ENCODE results near the gene GRHL3.

Gene GRHL3

GRCh38 chr1:24343412-24344089 is 24.4 kb downstream of the GRHL3 start:
- DNase-seq (ENCODE audit: low read depth in 2 of 2) = no peak

GRCh38 chr1:24344090-24344742 is 25.1 kb downstream of the GRHL3 start:
- DNase-seq (ENCODE audit: low read depth in 2 of 2) = no peak

- DNase-seq (ENCODE audit: low read depth in 2 of 2) = no peak
Observed at GRCh38 chr1:24345334-24345733, 26.2 kb downstream of the GRHL3 start.

GRCh38 chr1:24347159-24347934 is 28.2 kb downstream of the GRHL3 start:
- DNase-seq (ENCODE audit: low read depth in 2 of 2) = no peak

- no peak for DNase-seq (ENCODE audit: low read depth in 2 of 2)
Observed at GRCh38 chr1:24348196-24348595, 29.0 kb downstream of the GRHL3 start.

GRCh38 chr1:24349891-24350290 is 30.7 kb downstream of the GRHL3 start:
- peak; percentile 8 to 18 for DNase-seq (ENCODE audit: low read depth in 2 of 2)

- DNase-seq (ENCODE audit: low read depth in 2 of 2) = no peak
Observed at GRCh38 chr1:24351247-24351646, 32.1 kb downstream of the GRHL3 start.

- DNase-seq (ENCODE audit: low read depth in 2 of 2) = peak; percentile 55 to 56
Observed at GRCh38 chr1:24351918-24352627, 32.9 kb downstream of the GRHL3 start.

- DNase-seq (ENCODE audit: low read depth in 2 of 2) = no peak
Observed at GRCh38 chr1:24353292-24353891, 34.2 kb downstream of the GRHL3 start.

GRCh38 chr1:24355466-24355865 is 36.3 kb downstream of the GRHL3 start:
- DNase-seq (ENCODE audit: low read depth in 2 of 2) = no peak

GRCh38 chr1:24357038-24357437 is 37.9 kb downstream of the GRHL3 start:
- no peak for DNase-seq (ENCODE audit: low read depth in 2 of 2)

- no peak for DNase-seq (ENCODE audit: low read depth in 2 of 2)
Observed at GRCh38 chr1:24360681-24361080, 41.5 kb downstream of the GRHL3 start.

GRCh38 chr1:24361811-24362210 is 42.7 kb downstream of the GRHL3 start:
- no peak for DNase-seq (ENCODE audit: low read depth in 2 of 2)

GRCh38 chr1:24362396-24362795 is 43.2 kb downstream of the GRHL3 start:
- no peak for DNase-seq (ENCODE audit: low read depth in 2 of 2)

GRCh38 chr1:24362982-24363614 is 43.9 kb downstream of the GRHL3 start:
- no peak for DNase-seq (ENCODE audit: low read depth in 2 of 2)

- no peak for DNase-seq (ENCODE audit: low read depth in 2 of 2)
Observed at GRCh38 chr1:24363994-24364393, 44.8 kb downstream of the GRHL3 start.

GRCh38 chr1:24364605-24364974 is 45.4 kb downstream of the GRHL3 start:
- no peak for DNase-seq (ENCODE audit: low read depth in 2 of 2)

GRCh38 chr1:24364975-24365678 is 46.0 kb downstream of the GRHL3 start:
- peak in 1 of 2 donors; percentile 29 for DNase-seq (ENCODE audit: low read depth in 2 of 2)

GRCh38 chr1:24366707-24367106 is 47.5 kb downstream of the GRHL3 start:
- no peak for DNase-seq (ENCODE audit: low read depth in 2 of 2)

GRCh38 chr1:24369199-24369598 is 50.0 kb downstream of the GRHL3 start:
- no peak for DNase-seq (ENCODE audit: low read depth in 2 of 2)

- no peak for DNase-seq (ENCODE audit: low read depth in 2 of 2)
Observed at GRCh38 chr1:24369801-24370200, 50.6 kb downstream of the GRHL3 start.

Measured in activated CD4-positive, alpha-beta T cell treated with anti-CD3 and anti-CD28 coated beads for 24 hours (primary cell).